HEK293 (cell line): ENCODE results near the gene SLC38A1.

Source experiments
- CTCF ChIA-PET: fragments of 350-600 bp; formaldehyde crosslinking; extraction: SDS; loops from one replicate; lab custom pipeline; 2021; ENCODE audit warnings: antibody characterized with exemption; lab: Yijun Ruan, JAX
- POLR2A ChIA-PET: fragments of 300-600 bp; formaldehyde crosslinking; extraction: SDS; loops from one replicate; lab custom pipeline; 2020; ENCODE audit warnings: antibody characterized with exemption, inconsistent platforms; lab: Yijun Ruan, JAX
- H3K27ac ChIP-seq: fragments of 200-500 bp; sonication (Bioruptor generic); 2 replicates; pipeline ENCODE4 v1.5.1; 2014; ENCODE audit warnings: low read depth, low read length, control low read depth, inconsistent platforms; ENCODE audit errors: extremely low read depth
- H3K36me3 ChIP-seq, 2 experiments: fragments of 200-500 bp in 1 of 2; sonication (Bioruptor generic) in 1 of 2; 1 replicate in 1 of 2; 2 replicates in 1 of 2; pipeline ENCODE4 v1.5.1; 2014 to 2017; ENCODE audit warnings: inconsistent platforms in 2 of 2, low read length in 2 of 2; ENCODE audit not compliant: control insufficient read depth in 2 of 2, insufficient read depth in 1 of 2
- H3K4me1 ChIP-seq: fragments of 200-500 bp; sonication (Bioruptor generic); 2 replicates; pipeline ENCODE4 v1.5.1; 2014; ENCODE audit warnings: mild to moderate bottlenecking, low read length, inconsistent platforms; ENCODE audit not compliant: control insufficient read depth, insufficient read depth
- H3K4me3 ChIP-seq: 2 replicates; pipeline ENCODE4 v1.5.1; 2011; ENCODE audit warnings: low read depth, mild to moderate bottlenecking, control low read depth, low read length, moderate library complexity
- H3K9me3 ChIP-seq: fragments of 200-500 bp; sonication (Bioruptor generic); 2 replicates; pipeline ENCODE4 v1.5.1; 2014; ENCODE audit warnings: low read depth, low read length, inconsistent platforms; ENCODE audit not compliant: control insufficient read depth, insufficient read depth
- GLIS1 ChIP-seq: fragments of 450-650 bp; formaldehyde crosslinking; IDR thresholded peaks from 2 replicates; pipeline ENCODE4 v1.5.1; 2016; ENCODE audit warnings: missing biosample characterization, missing genetic modification characterization
- HOXC10 ChIP-seq: sonication (generic); formaldehyde crosslinking; IDR thresholded peaks from 2 replicates; pipeline ENCODE4 v1.8.1; 2023; ENCODE audit warnings: mild to moderate bottlenecking, missing genetic modification reagents
- WT1 ChIP-seq: fragments of 450-650 bp; formaldehyde crosslinking; IDR thresholded peaks from 2 replicates; pipeline ENCODE4 v1.5.1; 2016; ENCODE audit warnings: missing biosample characterization, missing genetic modification characterization
- ZBTB11 ChIP-seq: fragments of 450-650 bp; formaldehyde crosslinking; conservative IDR thresholded peaks from 2 replicates; pipeline ENCODE4 v1.5.1; 2016; ENCODE audit warnings: low read depth, missing biosample characterization, missing genetic modification characterization
- ZBTB17 ChIP-seq: fragments of 450-650 bp; formaldehyde crosslinking; IDR thresholded peaks from 2 replicates; pipeline ENCODE4 v1.5.1; 2016; ENCODE audit warnings: missing biosample characterization, missing genetic modification characterization
- ZNF112 ChIP-seq: fragments of 450-650 bp; formaldehyde crosslinking; IDR thresholded peaks from 2 replicates; pipeline ENCODE4 v1.5.0; 2017; ENCODE audit warnings: missing biosample characterization, missing genetic modification characterization
- ZNF146 ChIP-seq: fragments of 450-650 bp; formaldehyde crosslinking; IDR thresholded peaks from 2 replicates; pipeline ENCODE4 v1.5.1; 2016; ENCODE audit warnings: missing biosample characterization, missing genetic modification characterization
- ZNF174 ChIP-seq: fragments of 450-650 bp; formaldehyde crosslinking; IDR thresholded peaks from 2 replicates; pipeline ENCODE4 v1.5.0; 2017; ENCODE audit warnings: missing biosample characterization, mild to moderate bottlenecking, missing genetic modification characterization
- ZNF211 ChIP-seq: fragments of 450-650 bp; formaldehyde crosslinking; IDR thresholded peaks from 2 replicates; pipeline ENCODE4 v1.5.1; 2016; ENCODE audit warnings: low read depth, missing biosample characterization, missing genetic modification characterization
- ZNF214 ChIP-seq: fragments of 450-650 bp; formaldehyde crosslinking; IDR thresholded peaks from 2 replicates; pipeline ENCODE4 v1.5.1; 2017; ENCODE audit warnings: missing biosample characterization, mild to moderate bottlenecking, missing genetic modification characterization, borderline replicate concordance
- ZNF24 ChIP-seq: fragments of 450-650 bp; formaldehyde crosslinking; IDR thresholded peaks from 2 replicates; pipeline ENCODE4 v1.5.1; 2016; ENCODE audit warnings: missing biosample characterization, missing genetic modification characterization
- ZNF26 ChIP-seq: fragments of 450-650 bp; formaldehyde crosslinking; IDR thresholded peaks from 2 replicates; pipeline ENCODE4 v1.5.1; 2016; ENCODE audit warnings: missing biosample characterization, missing genetic modification characterization
- ZNF266 ChIP-seq: fragments of 450-650 bp; formaldehyde crosslinking; IDR thresholded peaks from 2 replicates; pipeline ENCODE4 v1.5.1; 2016; ENCODE audit warnings: missing biosample characterization, missing genetic modification characterization, low read depth
- ZNF350 ChIP-seq: fragments of 450-650 bp; formaldehyde crosslinking; IDR thresholded peaks from 2 replicates; pipeline ENCODE4 v1.5.0; 2017; ENCODE audit warnings: missing biosample characterization, mild to moderate bottlenecking, missing genetic modification characterization
- ZNF404 ChIP-seq: fragments of 450-650 bp; formaldehyde crosslinking; IDR thresholded peaks from 2 replicates; pipeline ENCODE4 v1.5.1; 2017; ENCODE audit warnings: missing biosample characterization, missing genetic modification characterization
- ZNF433 ChIP-seq: fragments of 450-650 bp; formaldehyde crosslinking; IDR thresholded peaks from 2 replicates; pipeline ENCODE4 v1.5.1; 2016; ENCODE audit warnings: missing biosample characterization, missing genetic modification characterization, low read depth
- ZNF48 ChIP-seq: fragments of 450-650 bp; formaldehyde crosslinking; IDR thresholded peaks from 2 replicates; pipeline ENCODE4 v1.5.1; 2016; ENCODE audit warnings: missing biosample characterization, missing genetic modification characterization
- ZNF639 ChIP-seq: fragments of 450-650 bp; formaldehyde crosslinking; IDR thresholded peaks from 2 replicates; pipeline ENCODE4 v1.5.1; 2016; ENCODE audit warnings: missing biosample characterization, missing genetic modification characterization
- ZNF76 ChIP-seq: fragments of 450-650 bp; formaldehyde crosslinking; IDR thresholded peaks from 2 replicates; pipeline ENCODE4; 2016; ENCODE audit warnings: low read depth, missing biosample characterization, missing genetic modification characterization, borderline replicate concordance
- ZNF777 ChIP-seq: fragments of 450-650 bp; formaldehyde crosslinking; IDR thresholded peaks from 2 replicates; pipeline ENCODE4 v1.5.1; 2017; ENCODE audit warnings: missing biosample characterization, missing genetic modification characterization, borderline replicate concordance
- ZNF792 ChIP-seq: fragments of 450-650 bp; formaldehyde crosslinking; IDR thresholded peaks from 2 replicates; pipeline ENCODE4 v1.5.1; 2016; ENCODE audit warnings: missing biosample characterization, missing genetic modification characterization
- TF ChIP-seq, protein P1 (sequence below): fragments of 450-650 bp; formaldehyde crosslinking; IDR thresholded peaks from 2 replicates; pipeline ENCODE4 v1.5.1; 2017; ENCODE audit warnings: missing biosample characterization, mild to moderate bottlenecking, missing genetic modification characterization, moderate library complexity

The SLC38A1 gene

DNA sequence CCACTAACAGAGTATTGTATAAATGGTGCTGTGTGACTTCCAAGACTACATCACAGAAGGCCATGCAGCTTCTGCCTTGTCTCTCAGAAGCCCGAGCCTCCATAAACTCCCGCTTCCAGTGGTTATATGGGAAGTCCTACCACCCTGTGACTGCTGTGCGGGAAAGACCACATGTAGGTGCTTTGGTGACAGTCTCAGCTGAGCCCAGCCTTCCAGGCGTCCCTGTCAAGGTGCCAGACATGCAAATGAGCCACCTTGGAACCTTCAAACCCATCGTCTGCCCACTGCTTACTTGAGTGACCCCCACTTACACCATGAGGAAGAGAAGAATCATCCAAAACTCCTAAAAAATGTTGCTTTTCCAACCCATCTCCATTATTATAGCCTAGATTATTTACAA, 123.0 kb downstream of the SLC38A1 start:
- H3K4me3 ChIP-seq: no peak overlapping the region
- ChIA-PET POLR2A (no interaction called here), CTCF (interaction anchor here (0.6 to 1.6 kb wide), 2 partner anchors 22 to 341 kb away, joined by 3 to 8 read pairs; no protein-coding TSS in a partner anchor)
- no peaks in the 10 kb centered on the region for H3K36me3 ChIP-seq
- no peaks in the 10 kb centered on the region for H3K9me3 ChIP-seq
- peaks cover 18% of the 10 kb centered on the region; the same call in 1 of the 2 replicates for H3K4me1 ChIP-seq
- H3K27ac ChIP-seq: no peak overlapping the region
- TF ChIP-seq, protein P1, sequence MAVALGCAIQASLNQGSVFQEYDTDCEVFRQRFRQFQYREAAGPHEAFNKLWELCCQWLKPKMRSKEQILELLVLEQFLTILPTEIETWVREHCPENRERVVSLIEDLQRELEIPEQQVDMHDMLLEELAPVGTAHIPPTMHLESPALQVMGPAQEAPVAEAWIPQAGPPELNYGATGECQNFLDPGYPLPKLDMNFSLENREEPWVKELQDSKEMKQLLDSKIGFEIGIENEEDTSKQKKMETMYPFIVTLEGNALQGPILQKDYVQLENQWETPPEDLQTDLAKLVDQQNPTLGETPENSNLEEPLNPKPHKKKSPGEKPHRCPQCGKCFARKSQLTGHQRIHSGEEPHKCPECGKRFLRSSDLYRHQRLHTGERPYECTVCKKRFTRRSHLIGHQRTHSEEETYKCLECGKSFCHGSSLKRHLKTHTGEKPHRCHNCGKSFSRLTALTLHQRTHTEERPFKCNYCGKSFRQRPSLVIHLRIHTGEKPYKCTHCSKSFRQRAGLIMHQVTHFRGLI (tag by site-specific recombination): peak; percentile 58; the same call in 1 of the 2 replicates
- no peak for TF ChIP-seq ZNF433

GRCh38 chr12:46144433-46144832, 124.4 kb downstream of the SLC38A1 start:
- ChIA-PET CTCF (no interaction called here), POLR2A (no interaction called here)

GRCh38 chr12:46136249-46136648, 132.6 kb downstream of the SLC38A1 start:
- H3K4me1 ChIP-seq: peaks cover 9% of the 10 kb centered on the region
- TF ChIP-seq ZNF174 (tag by site-specific recombination) (no peak), ZNF350 (tag by site-specific recombination) (no peak), ZNF792 (no peak), ZBTB11 (tag by site-specific recombination) (no peak), ZNF639 (tag by site-specific recombination) (no peak)
- POLR2A ChIA-PET: no interaction called here
- H3K36me3 ChIP-seq: no peaks in the 10 kb centered on the region
- CTCF ChIA-PET: interaction anchor here (1.7 kb wide), 1 partner anchor 11 kb away, joined by 8 read pairs; no protein-coding TSS in a partner anchor
- H3K4me3 ChIP-seq: no peak overlapping the region
- no peak overlapping the region for H3K27ac ChIP-seq
- H3K9me3 ChIP-seq: no peaks in the 10 kb centered on the region

More at GRCh38 chr12:46144433-46144832, 124.4 kb downstream of the SLC38A1 start:
- TF ChIP-seq ZNF112 (no peak), ZBTB17 (no peak), WT1 (tag by site-specific recombination) (no peak), ZNF146 (tag by site-specific recombination) (no peak), ZNF211 (no peak), ZNF48 (tag by site-specific recombination) (no peak), GLIS1 (tag by site-specific recombination) (no peak), ZNF76 (tag by site-specific recombination) (no peak), HOXC10 (no peak), ZNF404 (tag by site-specific recombination) (no peak), ZNF26 (no peak), ZNF214 (tag by site-specific recombination) (no peak), ZNF24 (tag by site-specific recombination) (no peak), ZNF777 (tag by site-specific recombination) (no peak), ZNF266 (no peak)
- no peak overlapping the region for H3K4me3 ChIP-seq
- no peaks in the 10 kb centered on the region for H3K9me3 ChIP-seq
- no peaks in the 10 kb centered on the region for H3K36me3 ChIP-seq
- no peak overlapping the region for H3K27ac ChIP-seq
- H3K4me1 ChIP-seq: peaks cover 7% of the 10 kb centered on the region; the same call in 1 of the 2 replicates
